Uterus (tissue), 2 donors: ENCODE data around the gene PSMB7.

ENCODE experiments used
- CTCF ChIP-seq, 4 experiments: fragments of 200-600 bp in 2 of 4; fragments of 450-650 bp in 2 of 4; sonication (generic) in 2 of 4; IDR thresholded peaks; one replicate each; pipeline ENCODE4 v1.5.1; 2016 to 2019; ENCODE audit warnings: antibody characterized with exemption in 4 of 4, mild to moderate bottlenecking in 2 of 4, moderate library complexity in 1 of 4
- POLR2A ChIP-seq, 2 donors: fragments of 450-650 bp; IDR thresholded peaks; one replicate each; pipeline ENCODE4 v1.6.1; 2016; ENCODE audit warnings: antibody characterized with exemption in 2 of 2, mild to moderate bottlenecking in 1 of 2, moderate library complexity in 1 of 2

GRCh38 chr9:124368692-124369091, 46.5 kb downstream of the PSMB7 start:
- TF ChIP-seq CTCF (IDR thresholded peaks at IDR 0.05) (no peak), POLR2A (IDR thresholded peaks at IDR 0.05) (no peak)
